ENCODE results near the gene TSHR.

- TF ChIP-seq EZH2 (IDR thresholded peaks at IDR 0.05) = no peak
- no peak for TF ChIP-seq CTCF (IDR thresholded peaks at IDR 0.05)
Observed at GRCh38 chr14:81169711-81170103, 214.3 kb downstream of the TSHR start.
